Right cardiac atrium (tissue), 5 donors: ENCODE measurements around the gene GABRB2. TPM values are rescaled to one million over a fixed set of nuclear protein-coding genes. Genes with fewer than 3 reads are reported as not detected.
A peak's percentile ranks its signal among the peaks of the same experiment; 100 is the strongest.

ENCODE experiments used
- ATAC-seq, 2 donors: fragments of 200-7000 bp; cut with Tn5 transposase; one replicate each; pipeline versions ENCODE4 v1.8.0 to v1.9.1; 2020; ENCODE audit warnings: moderate library complexity in 2 of 2, mild to moderate bottlenecking in 1 of 2
- DNase-seq, 3 donors: peaks; one replicate each; pipeline ENCODE4 v3.0.0-alpha.2; 2020
- H3K27ac ChIP-seq: one replicate; pipeline ENCODE4 v1.5.1; 2013; ENCODE audit warnings: mild to moderate bottlenecking, low read length, control low read depth, moderate library complexity
- H3K27me3 ChIP-seq: one replicate; pipeline ENCODE4 v1.6.1; 2013; ENCODE audit not compliant: control insufficient read depth, insufficient read depth
- H3K4me1 ChIP-seq: one replicate; pipeline ENCODE4 v1.6.1; 2013; ENCODE audit warnings: low read length; ENCODE audit not compliant: control insufficient read depth, insufficient read depth
- H3K4me3 ChIP-seq: one replicate; pipeline ENCODE4 v1.5.1; 2013; ENCODE audit warnings: low read length, control low read depth
- H3K9me3 ChIP-seq: one replicate; pipeline ENCODE4 v1.6.1; 2013; ENCODE audit warnings: low read length; ENCODE audit not compliant: control insufficient read depth
- WGBS: extraction: QIAGEN DNeasy Blood & Tissue Kit; methylation state at CpG from one replicate; pipeline ENCODE4 v1.1.7; 2013; 5-methylcytosine and 5-hydroxymethylcytosine counted together
- intact Hi-C, 4 donors: fragments of 100-400 bp; cut with DNase I; formaldehyde crosslinking; loops; one replicate each; pipeline versions ENCODE4 v1.11.0 to v1.14.0; 2022 to 2023
- polyA plus RNA-seq: library from polyadenylated mRNA; stranded (reverse); fragments of 200-250 nt; gene quantifications from one replicate; pipeline ENCODE4 v1.2.3, GENCODE V29; 2013
- total RNA-seq, 4 donors: library from RNA; stranded (reverse); fragmentation: NEBNext Ultra II Directional; extraction: Animal tissue kit (Norgen Biotek cat#: 25700); gene quantifications; one replicate each; pipeline ENCODE4 v1.2.1, GENCODE V29; 2021
- donor health status: healthy with polysubstance abuse.
- donor health status: DM: no; HTN: yes; CAD: no.
- donor health status: DM: no; HTN: no; CAD: no.
- donor health status: DM: no; HTN: yes; CAD: no; lungs with severe emphysema.
- donor health status: DM: yes; HTN: yes; CAD: no.

Gene GABRB2
- total and polyA plus RNA-seq, 5 donors = 0.02 to 0.53 (median 0.11) TPM

DNA sequence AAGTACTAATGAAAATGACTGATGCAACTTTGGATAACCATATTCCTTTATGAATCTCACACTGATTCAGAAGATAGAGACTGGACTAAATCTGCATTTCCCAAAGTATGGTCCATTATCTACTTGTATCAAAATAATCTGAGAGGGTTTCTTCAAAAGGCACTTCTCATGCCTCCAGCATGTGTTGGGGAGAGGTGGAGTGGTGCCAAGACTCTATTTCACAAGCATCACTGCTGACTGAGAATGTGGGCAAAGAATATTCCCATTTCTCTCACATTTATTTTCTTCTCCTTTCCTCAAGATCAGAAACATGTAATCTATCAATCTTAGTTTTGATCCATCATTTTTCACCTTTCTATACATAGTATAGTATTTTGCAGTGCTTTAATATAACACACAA is 135.4 kb downstream of the GABRB2 start:
- intact Hi-C loops = no loop called here
- H3K27me3 ChIP-seq = no peaks in the 10 kb centered on the region
- no peaks in the 10 kb centered on the region for H3K4me1 ChIP-seq
- H3K4me3 ChIP-seq = no peak overlapping the region
- no peak for ATAC-seq
- DNase-seq = no peak
- no peak overlapping the region for H3K27ac ChIP-seq
- no peaks in the 10 kb centered on the region for H3K9me3 ChIP-seq

DNA sequence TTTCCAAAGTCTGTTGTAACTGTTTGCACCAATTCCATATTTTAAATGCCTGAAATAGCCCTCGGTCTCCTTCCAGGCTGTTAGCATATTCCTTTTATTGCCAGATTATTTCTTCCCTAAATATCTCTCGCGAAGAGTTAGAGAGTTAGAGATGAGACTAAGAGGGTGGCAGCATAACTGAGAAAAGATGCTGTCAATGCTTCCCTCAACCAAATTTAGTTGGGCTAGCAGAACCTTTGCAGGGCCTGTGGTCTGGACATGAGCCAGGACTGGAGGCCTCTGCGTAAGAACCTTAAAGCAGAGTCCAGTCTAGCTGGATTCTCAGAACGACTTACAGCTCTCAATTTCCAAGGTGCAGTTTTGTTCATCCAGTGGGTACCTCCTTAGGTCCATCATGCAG is 135.9 kb downstream of the GABRB2 start:
- WGBS = 63% methylated on average over 5 of the region's 5 CpGs

DNA sequence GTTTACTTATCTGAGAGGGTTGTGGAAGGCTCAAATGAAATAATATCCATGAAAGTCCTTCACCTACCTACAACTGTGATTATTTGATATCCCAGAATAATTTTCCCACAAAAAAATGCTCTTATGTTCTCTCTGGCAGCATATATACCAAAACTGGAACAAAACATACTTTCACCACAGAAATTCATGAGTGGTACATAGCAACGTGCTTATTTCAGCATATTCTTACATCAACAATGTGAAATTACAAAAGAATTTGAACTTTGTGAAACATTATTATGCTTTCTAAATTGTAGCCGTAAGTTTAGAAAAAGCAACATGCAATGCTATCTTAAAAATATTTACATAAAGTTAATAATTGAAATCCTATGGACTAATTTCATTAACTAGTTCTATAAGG is 137.1 kb downstream of the GABRB2 start:
- Histone ChIP-seq H3K27ac (no peak overlapping the region), H3K4me3 (no peak overlapping the region), H3K9me3 (no peaks in the 10 kb centered on the region), H3K4me1 (no peaks in the 10 kb centered on the region), H3K27me3 (no peaks in the 10 kb centered on the region)
- 72% methylated on average over 2 of the region's 2 CpGs for WGBS
- ATAC-seq = no peak
- intact Hi-C loops = no loop called here
- DNase-seq = no peak

More for the DNA sequence above, 135.9 kb downstream of the GABRB2 start:
- no peaks in the 10 kb centered on the region for H3K9me3 ChIP-seq
- H3K27me3 ChIP-seq = no peaks in the 10 kb centered on the region
- DNase-seq (peak in 1 of 3 donors; percentile 12), ATAC-seq (no peak)
- H3K4me1 ChIP-seq = no peaks in the 10 kb centered on the region
- no peak overlapping the region for H3K4me3 ChIP-seq
- intact Hi-C loops = no loop called here
- H3K27ac ChIP-seq = no peak overlapping the region

DNA sequence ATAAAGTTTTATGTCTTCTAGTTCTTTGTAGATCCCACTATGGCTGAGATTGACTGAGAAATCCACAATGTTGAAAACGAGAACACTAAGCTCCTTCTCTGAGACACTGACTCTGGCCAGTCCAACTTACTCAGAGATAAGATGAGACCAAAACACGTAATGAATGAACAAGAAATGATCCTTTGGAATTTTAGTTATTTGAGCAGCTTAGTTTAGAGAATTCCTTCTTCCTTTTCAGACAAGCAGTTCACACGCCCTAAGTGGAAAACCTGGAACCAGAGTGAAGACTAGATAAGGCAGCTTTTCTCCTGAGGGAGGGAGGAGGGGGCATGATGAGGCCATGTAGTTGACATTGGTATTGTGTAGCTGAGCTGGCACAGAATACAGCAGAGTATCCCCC is 139.6 kb downstream of the GABRB2 start:
- intact Hi-C loops = no loop called here
- Histone ChIP-seq H3K27me3 (no peaks in the 10 kb centered on the region), H3K4me1 (no peaks in the 10 kb centered on the region), H3K9me3 (no peaks in the 10 kb centered on the region), H3K4me3 (no peak overlapping the region), H3K27ac (no peak overlapping the region)
- ATAC-seq (no peak), DNase-seq (no peak)
- 14% methylated on average over 3 of the region's 3 CpGs for WGBS

DNA sequence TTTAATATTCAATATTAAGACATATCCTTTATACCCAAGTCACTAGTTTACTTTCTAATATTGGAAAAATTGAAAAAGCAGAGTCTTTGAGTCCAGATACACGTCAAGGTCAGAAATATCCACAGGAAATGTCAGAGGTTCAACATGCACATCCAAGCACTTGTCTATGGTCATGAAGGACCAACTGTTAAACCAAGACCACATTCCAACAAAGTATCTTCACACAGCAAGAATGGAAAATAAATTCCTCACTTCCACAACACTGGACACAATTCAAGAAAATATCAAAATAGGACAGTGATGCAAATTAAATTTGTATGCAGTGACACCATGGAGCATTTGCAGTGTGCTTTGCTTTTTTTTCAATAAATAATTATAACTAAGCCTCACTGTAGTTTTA is 142.5 kb downstream of the GABRB2 start:
- H3K9me3 ChIP-seq = no peaks in the 10 kb centered on the region
- H3K27ac ChIP-seq = no peak overlapping the region
- ATAC-seq (no peak), DNase-seq (no peak)
- 26% methylated on average over 1 of the region's 1 CpG for WGBS
- intact Hi-C loops = no loop called here
- no peak overlapping the region for H3K4me3 ChIP-seq
- H3K4me1 ChIP-seq = no peaks in the 10 kb centered on the region
- no peaks in the 10 kb centered on the region for H3K27me3 ChIP-seq

DNA sequence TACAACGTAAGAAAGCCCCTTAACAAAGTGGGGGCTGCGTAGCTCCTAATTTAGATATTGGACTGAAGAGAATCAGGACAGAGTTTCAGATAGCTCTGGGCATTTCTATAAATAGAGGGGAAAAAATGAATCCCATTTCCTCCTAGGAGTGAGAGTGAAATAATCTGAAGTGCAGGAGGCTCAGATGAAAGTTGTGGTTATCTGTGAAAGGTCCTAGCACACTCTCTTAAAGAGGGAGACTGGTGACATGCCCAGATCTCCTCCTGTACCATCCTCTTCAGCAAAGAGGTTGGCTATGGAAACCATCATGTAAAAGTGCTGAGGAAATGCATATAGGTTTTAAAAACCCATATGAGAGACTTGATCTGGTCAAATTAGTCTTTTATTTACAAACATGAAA is 143.4 kb downstream of the GABRB2 start:
- Histone ChIP-seq H3K27me3 (no peaks in the 10 kb centered on the region), H3K4me3 (no peak overlapping the region), H3K9me3 (no peaks in the 10 kb centered on the region), H3K4me1 (no peaks in the 10 kb centered on the region), H3K27ac (no peak overlapping the region)
- intact Hi-C loops = no loop called here
- no peak for ATAC-seq
- no peak for DNase-seq
- WGBS = 46% methylated on average over 2 of the region's 2 CpGs

DNA sequence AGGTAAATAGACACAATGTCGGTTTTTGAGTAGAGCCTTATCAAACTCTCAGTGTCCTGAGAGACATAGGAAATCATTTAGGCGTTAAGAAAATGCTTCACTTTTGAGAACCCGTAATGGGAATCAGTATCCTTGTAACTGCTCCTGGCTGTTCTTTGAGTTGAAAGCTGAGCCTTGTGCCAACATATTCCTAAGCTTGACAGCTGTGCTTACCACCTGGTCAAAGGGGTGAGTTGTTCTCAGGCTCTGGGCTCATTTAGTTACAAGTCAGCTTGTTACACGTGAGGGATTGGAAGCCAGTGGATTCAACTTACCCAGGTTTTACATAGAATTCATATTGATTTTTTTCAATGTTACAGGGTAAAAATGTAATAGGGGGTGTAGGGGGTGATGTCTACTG is 145.9 kb downstream of the GABRB2 start:
- ATAC-seq = no peak
- intact Hi-C loops = no loop called here
- DNase-seq = no peak
- Histone ChIP-seq H3K27ac (no peak overlapping the region), H3K4me3 (no peak overlapping the region), H3K4me1 (no peaks in the 10 kb centered on the region), H3K27me3 (no peaks in the 10 kb centered on the region), H3K9me3 (no peaks in the 10 kb centered on the region)
- WGBS = 44% methylated on average over 4 of the region's 4 CpGs

DNA sequence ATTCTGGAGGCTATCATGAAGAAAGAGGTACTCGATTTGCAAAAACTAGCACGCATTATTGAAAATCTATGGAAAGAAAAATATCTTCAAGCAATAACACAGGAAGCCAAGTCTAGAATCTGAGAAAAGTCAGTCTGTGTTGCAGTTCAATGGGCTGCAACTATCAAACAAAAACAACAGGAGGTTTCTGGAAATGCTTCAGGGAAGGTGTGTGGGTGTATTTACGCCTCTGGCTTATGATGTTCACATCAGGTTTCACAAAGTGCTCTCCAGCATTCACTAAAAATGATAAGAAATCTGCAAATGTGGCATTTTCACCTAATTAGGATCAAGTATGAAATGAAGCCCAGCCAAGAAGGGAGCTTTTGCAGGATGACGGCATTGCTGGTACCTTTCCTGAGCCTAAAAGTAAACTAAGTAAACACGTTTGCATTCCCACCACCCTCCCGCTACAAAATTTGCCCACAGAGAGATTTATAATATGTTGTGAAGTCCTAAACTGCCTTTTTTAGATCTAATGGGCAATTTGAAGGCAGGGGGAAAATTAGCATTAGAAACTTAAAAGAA is 146.4 kb downstream of the GABRB2 start:
- no peak overlapping the region for H3K4me3 ChIP-seq
- no peaks in the 10 kb centered on the region for H3K27me3 ChIP-seq
- intact Hi-C loops = no loop called here
- no peaks in the 10 kb centered on the region for H3K4me1 ChIP-seq
- H3K27ac ChIP-seq = no peak overlapping the region
- ATAC-seq (no peak), DNase-seq (no peak)
- no peaks in the 10 kb centered on the region for H3K9me3 ChIP-seq
- WGBS = 53% methylated on average over 6 of the region's 6 CpGs

DNA sequence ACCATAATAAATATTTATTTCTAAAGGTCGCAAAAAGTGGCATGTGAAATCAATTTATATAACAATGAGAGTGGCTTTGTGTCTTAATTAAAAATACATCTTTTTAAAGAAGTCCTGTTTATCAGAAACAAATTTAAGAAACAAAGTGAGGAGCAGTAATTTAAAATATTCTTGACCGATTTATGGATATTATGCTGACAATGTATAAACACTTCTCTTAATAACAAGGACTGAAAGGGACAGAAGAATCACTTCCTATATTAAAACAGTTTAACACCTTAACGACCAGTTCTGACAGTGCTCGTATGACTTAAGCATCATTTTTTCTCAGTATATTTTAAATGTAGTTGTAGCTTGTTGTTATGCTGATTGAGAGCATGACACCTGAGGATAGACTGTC is 149.1 kb downstream of the GABRB2 start:
- ATAC-seq = no peak
- H3K4me3 ChIP-seq = no peak overlapping the region
- DNase-seq = no peak
- no peaks in the 10 kb centered on the region for H3K4me1 ChIP-seq
- WGBS = 87% methylated on average over 4 of the region's 4 CpGs
- H3K27me3 ChIP-seq = no peaks in the 10 kb centered on the region
- no peak overlapping the region for H3K27ac ChIP-seq
- H3K9me3 ChIP-seq = no peaks in the 10 kb centered on the region
- intact Hi-C loops = no loop called here

DNA sequence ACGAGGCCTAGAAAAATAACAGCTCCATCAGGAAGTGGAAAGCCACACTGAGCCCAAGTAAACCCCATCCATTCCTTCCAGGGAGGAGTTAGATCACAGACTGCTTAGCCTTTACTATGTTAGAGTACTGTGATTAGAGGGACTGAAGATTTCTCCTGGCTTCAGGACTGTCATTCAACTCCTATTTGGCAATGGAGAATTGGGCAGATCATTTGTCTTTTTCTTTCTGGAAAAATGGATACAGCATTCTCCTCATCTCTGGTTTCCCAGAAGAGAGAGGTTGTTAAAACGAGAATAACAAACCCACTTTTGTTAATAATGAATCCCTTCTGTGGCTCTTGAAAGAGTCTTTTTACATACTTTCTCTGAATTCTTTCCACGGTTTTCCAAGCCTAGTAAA is 150.4 kb downstream of the GABRB2 start:
- DNase-seq = no peak
- Histone ChIP-seq H3K27me3 (no peaks in the 10 kb centered on the region), H3K9me3 (no peaks in the 10 kb centered on the region), H3K27ac (no peak overlapping the region), H3K4me3 (no peak overlapping the region), H3K4me1 (no peaks in the 10 kb centered on the region)
- WGBS = 45% methylated on average over 3 of the region's 3 CpGs
- ATAC-seq = no peak
- intact Hi-C loops = no loop called here

DNA sequence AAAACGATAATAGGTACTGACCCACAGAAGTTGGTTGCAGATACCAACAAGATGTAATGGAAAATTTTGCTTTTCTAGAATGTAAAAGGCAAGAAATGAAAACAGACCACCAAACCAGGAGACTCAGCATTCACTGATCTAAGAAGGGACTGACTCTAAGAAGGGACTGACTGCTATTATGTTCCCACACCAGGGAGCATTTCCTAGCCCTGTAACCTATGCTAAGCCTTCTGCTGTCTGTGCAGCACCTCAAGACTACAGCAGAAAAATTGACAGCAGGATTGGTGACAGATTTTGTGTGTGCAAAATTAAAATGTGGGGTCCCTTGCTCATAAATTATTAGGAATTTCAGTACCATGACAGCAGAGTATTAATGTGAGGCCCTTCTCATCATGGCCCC is 154.8 kb downstream of the GABRB2 start:
- no peaks in the 10 kb centered on the region for H3K27me3 ChIP-seq
- no peak overlapping the region for H3K4me3 ChIP-seq
- H3K9me3 ChIP-seq = no peaks in the 10 kb centered on the region
- no peaks in the 10 kb centered on the region for H3K4me1 ChIP-seq
- WGBS = 73% methylated on average over 1 of the region's 1 CpG
- ATAC-seq (no peak), DNase-seq (no peak)
- intact Hi-C loops = no loop called here
- H3K27ac ChIP-seq = no peak overlapping the region

DNA sequence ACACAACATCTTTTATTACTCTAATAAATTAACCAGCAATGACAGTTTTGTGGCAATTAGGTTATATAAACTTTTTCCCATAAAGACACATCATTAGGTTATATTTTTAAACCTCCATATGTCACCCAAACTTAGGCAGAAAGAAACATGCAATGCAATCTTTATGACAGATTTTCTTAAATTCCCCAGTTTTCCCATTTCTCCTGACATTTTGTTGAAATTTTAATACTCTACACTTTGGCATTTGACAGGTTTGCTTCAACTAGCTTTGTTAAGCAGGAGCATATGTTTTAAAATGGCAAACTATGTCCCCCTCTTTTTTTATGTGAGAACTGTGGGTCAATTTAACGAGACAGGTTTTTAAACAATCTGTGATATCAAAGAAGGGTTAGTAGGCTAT is 155.5 kb downstream of the GABRB2 start:
- H3K4me3 ChIP-seq = no peak overlapping the region
- no peak for DNase-seq
- intact Hi-C loops = no loop called here
- H3K27me3 ChIP-seq = no peaks in the 10 kb centered on the region
- no peaks in the 10 kb centered on the region for H3K9me3 ChIP-seq
- ATAC-seq = no peak
- 69% methylated on average over 1 of the region's 1 CpG for WGBS
- H3K27ac ChIP-seq = no peak overlapping the region
- no peaks in the 10 kb centered on the region for H3K4me1 ChIP-seq
